ENCODE data around the gene TRABD2B.

Gene TRABD2B

GRCh38 chr1:48019714-48020315 is 22.6 kb upstream of the TRABD2B start:
- DNase-seq, result no peak

GRCh38 chr1:48018799-48019198 is 21.6 kb upstream of the TRABD2B start:
- no peak for DNase-seq

- no peak for DNase-seq
These were observed 20.5 kb upstream of the TRABD2B start for GRCh38 chr1:48017716-48018115.

DNA sequence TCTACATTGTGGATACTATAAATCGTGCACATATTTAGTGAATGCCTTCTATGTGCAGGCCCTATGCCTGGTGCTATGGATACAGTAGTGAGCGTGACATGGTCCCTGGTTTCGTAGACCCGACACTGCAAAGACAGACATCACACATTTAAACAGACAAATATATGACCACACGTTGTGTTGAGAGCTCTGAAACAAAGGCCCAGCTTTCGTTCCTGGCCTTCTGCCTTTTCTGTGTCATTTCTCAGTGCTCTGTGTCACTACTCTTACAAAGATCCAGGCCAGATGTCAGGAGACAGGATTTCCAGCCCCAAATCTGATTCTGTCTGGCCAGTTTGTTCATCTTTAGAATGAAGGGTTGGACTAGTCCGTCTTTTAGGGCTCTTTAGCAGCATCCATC is 19.3 kb upstream of the TRABD2B start:
- no peak for DNase-seq

- no peak for DNase-seq
These were observed 16.1 kb upstream of the TRABD2B start for GRCh38 chr1:48013270-48013669.

- no peak for DNase-seq
These were observed 9.9 kb upstream of the TRABD2B start for GRCh38 chr1:48007047-48007446.

- DNase-seq, result no peak
These were observed 9.1 kb upstream of the TRABD2B start for GRCh38 chr1:48006264-48006663.

DNA sequence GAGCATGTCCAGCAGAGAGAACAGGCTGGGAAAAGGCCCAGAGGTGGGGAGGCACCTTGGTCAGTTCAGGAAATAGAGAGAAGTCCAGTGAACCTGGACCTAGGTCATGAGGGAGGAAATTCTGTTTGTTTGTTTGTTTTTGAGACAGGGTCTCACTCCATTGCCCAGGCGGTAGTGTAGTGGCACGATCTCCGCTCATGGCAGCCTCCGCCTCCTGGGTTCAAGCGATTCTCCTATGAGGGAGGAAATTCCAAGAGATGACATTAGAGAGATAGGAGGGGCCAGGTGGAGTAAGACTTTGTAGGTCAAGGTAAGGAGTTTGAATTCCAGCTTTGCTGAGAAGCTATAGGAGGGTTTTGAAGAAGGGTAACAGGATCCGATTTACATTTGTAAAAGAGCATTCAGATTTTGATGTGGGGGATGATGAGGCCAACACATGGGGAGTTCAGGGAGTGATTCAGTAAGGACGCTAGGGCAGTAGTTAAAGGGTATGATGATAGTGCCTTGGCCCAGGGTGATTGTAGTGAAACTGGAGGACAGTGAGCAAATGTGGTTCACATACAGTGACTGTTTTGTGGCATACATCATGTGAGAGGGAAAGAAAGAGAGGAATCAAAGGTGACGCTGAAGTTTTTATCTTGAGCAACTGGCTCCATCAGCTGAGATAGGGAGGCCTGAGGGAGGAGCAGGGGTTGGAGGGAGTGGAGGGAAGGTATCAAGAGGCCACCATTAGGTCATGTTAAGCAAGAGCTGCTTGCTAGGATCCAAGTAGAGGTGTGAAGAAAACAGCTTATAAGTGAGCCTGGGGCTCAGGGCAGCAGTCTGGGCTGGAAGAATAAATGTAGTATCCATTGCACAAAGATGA is 8.3 kb upstream of the TRABD2B start:
- DNase-seq, result no peak

DNA sequence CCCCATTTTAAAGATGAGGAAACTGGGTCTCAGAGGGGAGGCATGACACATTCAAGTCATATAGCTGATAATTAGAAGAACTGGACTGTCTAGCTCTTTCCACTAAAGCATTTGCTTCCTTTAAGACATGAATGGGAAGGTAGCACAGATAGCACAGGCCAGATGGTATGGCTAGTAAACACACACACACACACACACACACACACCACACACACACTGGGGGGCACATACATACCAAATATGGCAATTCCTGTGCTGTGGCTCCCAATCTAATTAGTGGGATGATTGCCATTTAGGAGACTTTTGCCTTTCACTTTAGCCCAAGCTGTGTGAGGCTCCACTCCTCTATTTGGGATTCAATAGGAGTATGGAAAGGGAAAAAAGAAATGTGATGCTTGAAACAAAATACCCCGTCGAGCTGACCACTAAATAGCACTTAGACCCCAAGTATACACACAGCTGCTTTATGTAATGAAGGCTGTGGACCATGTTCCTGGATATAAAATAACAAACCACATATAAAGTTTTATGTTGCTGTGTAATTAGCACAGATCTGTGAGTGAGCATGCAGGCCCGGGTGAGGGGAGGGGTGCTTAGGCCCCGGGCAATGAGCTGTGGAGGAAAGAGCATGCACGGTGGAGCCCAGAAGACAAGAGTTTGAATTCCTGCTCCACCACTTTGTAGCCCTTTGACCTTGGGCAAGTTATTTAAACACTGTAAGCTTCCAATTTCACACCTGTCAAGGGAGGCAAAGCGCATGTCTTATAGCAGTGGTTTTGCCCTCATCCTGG is 6.8 kb upstream of the TRABD2B start:
- peak; percentile 71 to 95 for DNase-seq

GRCh38 chr1:48002142-48002541 is 5.0 kb upstream of the TRABD2B start:
- DNase-seq, result peak in 1 of 2 experiments; percentile 30

DNA sequence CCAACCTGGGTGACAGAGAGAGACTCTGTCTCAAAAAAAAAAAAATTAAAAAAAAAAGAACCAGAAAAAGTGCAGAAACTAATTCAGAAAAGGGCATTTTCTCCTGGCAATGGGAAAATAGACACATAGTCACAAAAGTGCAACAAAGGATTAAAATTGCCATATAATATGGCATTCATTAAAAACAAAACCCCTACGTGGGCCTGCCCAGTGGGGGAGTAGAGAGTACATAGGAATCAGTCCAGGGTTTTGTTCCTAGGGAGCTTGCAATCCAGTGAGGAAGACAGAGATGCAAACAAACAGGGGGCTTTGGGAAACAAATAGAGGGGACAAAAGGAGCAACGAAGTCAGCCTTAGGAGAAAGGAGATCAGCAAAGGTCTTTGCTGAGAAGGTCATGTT is 4.5 kb upstream of the TRABD2B start:
- DNase-seq, result no peak

DNA sequence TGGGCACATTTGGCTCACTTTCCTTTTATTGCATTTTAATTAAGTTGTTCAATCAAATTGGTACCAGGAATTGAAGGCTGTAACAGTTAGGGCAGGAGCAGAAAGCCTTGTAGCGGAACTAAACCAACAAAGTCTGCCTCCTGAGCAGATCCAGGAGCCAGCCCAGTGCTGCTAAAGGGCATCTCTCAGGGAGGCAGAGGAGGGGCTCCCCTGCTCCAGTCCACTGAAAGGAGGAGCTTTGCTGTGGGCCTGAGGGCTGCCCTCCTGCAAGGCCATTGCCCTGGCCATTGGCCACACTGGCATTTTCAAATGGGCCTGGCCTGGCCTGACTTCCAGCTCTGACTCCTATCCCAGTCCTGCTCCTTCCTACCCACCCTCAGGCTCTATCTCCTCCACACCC is 3.7 kb upstream of the TRABD2B start:
- DNase-seq, result no peak

- no peak for DNase-seq
These were observed 1.9 kb upstream of the TRABD2B start for GRCh38 chr1:47999097-47999496.

DNA sequence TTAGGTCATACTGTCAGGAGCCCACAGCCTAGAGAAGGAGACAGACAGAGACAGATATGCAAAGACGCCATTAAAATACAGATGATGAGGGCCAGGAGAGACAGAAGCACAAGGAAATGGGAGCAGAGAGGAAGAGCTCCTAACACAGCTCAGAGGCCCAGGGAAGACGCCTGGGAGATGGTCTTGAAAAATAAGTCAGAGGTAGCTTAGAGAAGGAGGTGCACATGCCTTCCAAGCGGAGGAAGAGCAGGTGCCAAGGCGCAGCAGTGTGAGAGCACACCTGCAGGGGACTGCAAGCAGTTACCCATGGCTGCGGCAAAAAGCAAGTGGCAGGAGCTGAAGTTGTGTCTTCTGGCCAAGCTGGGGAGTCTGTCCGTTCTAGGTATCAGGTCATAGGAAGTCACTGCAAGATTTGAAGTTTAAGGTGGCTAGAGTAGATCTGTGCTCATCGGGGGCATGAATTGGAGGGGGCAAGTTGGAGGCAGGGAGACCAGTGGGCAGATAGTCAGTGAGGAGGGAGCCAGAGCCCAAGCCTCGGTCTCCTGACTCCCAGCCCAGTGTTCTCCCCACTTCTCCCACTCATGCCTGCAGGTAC is 1.3 kb upstream of the TRABD2B start:
- DNase-seq, result no peak

GRCh38 chr1:47996406-47997226 is 569 bp downstream of the TRABD2B start:
- peak in 1 of 2 experiments; percentile 40 for DNase-seq

DNA sequence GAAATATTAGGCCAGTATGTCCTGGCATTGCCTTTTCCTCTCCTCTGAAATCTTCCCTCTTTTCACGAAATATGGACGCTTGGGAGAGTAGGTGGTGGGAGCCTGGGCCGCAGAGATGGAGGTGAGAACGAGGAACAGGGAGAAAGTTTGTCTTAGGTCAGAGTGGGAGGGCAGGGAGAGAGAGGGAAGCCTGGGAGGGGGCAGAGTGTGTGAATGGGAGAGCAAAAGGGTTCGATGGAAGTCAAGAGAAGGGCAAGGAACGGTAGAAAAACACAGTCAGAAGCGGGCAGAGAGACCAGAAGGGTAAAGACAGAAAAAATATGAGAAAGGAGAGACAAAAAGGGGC is 1.2 kb downstream of the TRABD2B start:
- no peak for DNase-seq

- no peak for DNase-seq
These were observed 1.7 kb downstream of the TRABD2B start for GRCh38 chr1:47995306-47996050.

- no peak for DNase-seq
These were observed 3.1 kb downstream of the TRABD2B start for GRCh38 chr1:47993881-47994625.

DNA sequence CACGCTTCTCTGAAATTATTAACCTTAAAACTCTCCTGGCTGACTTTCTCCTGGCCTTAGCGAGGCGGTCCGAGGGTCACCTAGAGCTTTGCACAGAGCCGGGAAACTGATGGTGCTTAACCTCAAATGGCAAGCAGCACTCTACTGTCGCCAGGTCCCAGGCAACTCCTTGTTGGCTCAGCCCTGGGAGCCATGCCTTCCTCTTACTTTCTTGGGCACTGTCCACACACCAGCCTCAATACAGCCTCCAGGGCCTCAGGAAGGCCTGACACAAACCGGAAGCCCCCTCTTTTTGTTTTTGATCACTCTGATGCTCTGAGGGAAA is 3.8 kb downstream of the TRABD2B start:
- no peak for DNase-seq

GRCh38 chr1:47992720-47993415 is 4.3 kb downstream of the TRABD2B start:
- DNase-seq, result no peak

DNA sequence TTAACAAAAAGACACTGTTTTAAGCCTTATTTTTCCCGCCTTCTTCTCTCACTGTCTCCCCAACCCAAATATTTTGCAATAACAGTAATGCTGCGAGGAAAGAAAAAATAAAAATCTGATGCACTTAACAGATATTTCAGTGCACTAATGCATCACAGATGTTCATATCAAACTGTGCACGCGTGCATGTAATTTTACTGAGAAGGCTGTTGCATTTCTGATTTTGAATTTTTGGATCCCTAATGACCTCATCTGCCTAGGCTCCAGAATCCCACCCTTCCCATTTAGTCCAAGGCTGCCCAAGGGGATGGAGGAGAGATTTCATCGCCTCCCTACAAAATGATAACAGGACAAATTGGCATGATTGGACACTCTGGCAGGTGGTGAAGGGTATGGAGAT is 5.5 kb downstream of the TRABD2B start:
- DNase-seq, result no peak

All from NCI-H524 (cell line).